Liver (tissue), 3 donors: ENCODE measurements around the gene STAT2.

Source experiments
- ATF3 ChIP-seq: IDR thresholded peaks from 2 replicates; pipeline ENCODE4 v1.6.1; 2016; ENCODE audit warnings: antibody characterized with exemption
- CTCF ChIP-seq: fragments of 150-350 bp; IDR thresholded peaks from 2 replicates; pipeline ENCODE4 v1.5.1; 2017; ENCODE audit warnings: improper control_type of control experiment, low read depth, low read length; ENCODE audit not compliant: missing input control
- EGR1 ChIP-seq, 2 donors: IDR thresholded peaks; 2 replicates each; pipeline ENCODE4 v1.6.1; 2016 to 2018; ENCODE audit warnings: antibody characterized with exemption in 2 of 2, low read depth in 2 of 2
- GABPA ChIP-seq, 2 donors: IDR thresholded peaks in 1 of 2; conservative IDR thresholded peaks in 1 of 2; 2 replicates each; pipeline ENCODE4 v1.6.1; 2016; ENCODE audit warnings: antibody characterized with exemption in 2 of 2, mild to moderate bottlenecking in 1 of 2, moderate library complexity in 1 of 2
- JUND ChIP-seq, 2 donors: IDR thresholded peaks; 2 replicates each; pipeline ENCODE4 v1.6.1; 2016; ENCODE audit warnings: antibody characterized with exemption in 2 of 2
- REST ChIP-seq: IDR thresholded peaks from 2 replicates; pipeline ENCODE4 v1.6.1; 2016; ENCODE audit warnings: antibody characterized with exemption, mild to moderate bottlenecking
- SP1 ChIP-seq: IDR thresholded peaks from 2 replicates; pipeline ENCODE4 v1.6.1; 2018; ENCODE audit warnings: antibody characterized with exemption, mild to moderate bottlenecking
- YY1 ChIP-seq: IDR thresholded peaks from 2 replicates; pipeline ENCODE4 v1.6.1; 2016; ENCODE audit warnings: antibody characterized with exemption, mild to moderate bottlenecking
- donor health status: healthy.
- donor health status: healthy.

GRCh38 chr12:56304872-56305590 lies 54.9 kb downstream of the STAT2 start:
- no peak for TF ChIP-seq CTCF
- TF ChIP-seq REST: no peak
- no peak for TF ChIP-seq GABPA (IDR thresholded peaks at IDR 0.05 in 1 of 2, conservative IDR thresholded peaks at IDR 0.05 in 1 of 2)
- TF ChIP-seq ATF3: peak; percentile 55
- no peak for TF ChIP-seq EGR1 (IDR thresholded peaks at IDR 0.05; ENCODE audit: low read depth in 2 of 2)
- TF ChIP-seq JUND (IDR thresholded peaks at IDR 0.05): no peak
- no peak for TF ChIP-seq YY1
- no peak for TF ChIP-seq SP1
